Bone marrow (tissue), 2 donors: ENCODE results near the gene ESR2.
"Not testable (repeated sequence)": the region's sequence is repeated elsewhere in the genome, so short reads cannot be mapped to it uniquely, and the experiment has no call there.

Source experiments
- DNase-seq, 2 donors: peaks; one replicate each; lab custom pipeline; 2025; lab: John Stamatoyannopoulos, UW

ESR2 gene

DNA sequence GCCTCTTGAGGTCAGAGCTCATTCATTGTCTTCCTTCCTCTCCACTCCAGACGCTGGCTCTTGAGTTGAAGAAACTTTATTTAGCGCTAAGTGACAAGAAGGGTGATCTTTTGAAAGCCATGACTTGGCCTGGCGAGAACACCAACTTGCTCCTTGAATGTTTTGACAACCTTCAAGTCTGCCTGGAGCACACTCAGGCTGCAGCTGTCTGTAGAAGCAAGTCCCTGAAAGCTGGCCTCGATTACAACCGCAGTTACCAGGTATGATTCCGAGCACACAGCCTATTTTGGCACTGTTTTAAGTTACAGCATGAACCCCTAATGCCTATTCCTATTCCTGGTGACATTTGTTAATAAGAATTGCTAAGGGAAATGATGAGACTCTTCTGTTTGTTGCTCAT, 167.6 kb downstream of the ESR2 start:
- no peak for DNase-seq

DNA sequence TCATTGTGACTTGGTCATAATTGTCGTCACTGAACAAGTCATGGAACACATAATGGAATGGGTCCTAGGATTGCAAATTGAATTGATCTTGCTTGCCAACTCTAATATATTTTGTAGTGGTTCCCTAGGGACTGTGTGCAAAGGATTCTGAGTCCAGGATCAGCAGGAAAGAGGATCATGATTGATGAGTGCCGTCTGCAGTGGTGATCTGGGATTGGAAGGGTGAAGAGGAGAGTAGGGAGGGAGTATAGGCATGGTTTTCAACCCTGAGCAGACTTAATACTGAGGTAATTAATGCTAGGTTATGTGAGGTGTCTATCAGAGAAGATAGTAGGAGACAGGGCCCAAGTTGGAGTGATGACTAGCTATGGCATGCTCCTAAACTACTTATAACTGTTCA, 168.9 kb downstream of the ESR2 start:
- DNase-seq, result no peak

GRCh38 chr14:64123241-64123822, 170.8 kb downstream of the ESR2 start:
- no peak for DNase-seq

GRCh38 chr14:64119980-64120379, 174.2 kb downstream of the ESR2 start:
- no peak for DNase-seq

DNA sequence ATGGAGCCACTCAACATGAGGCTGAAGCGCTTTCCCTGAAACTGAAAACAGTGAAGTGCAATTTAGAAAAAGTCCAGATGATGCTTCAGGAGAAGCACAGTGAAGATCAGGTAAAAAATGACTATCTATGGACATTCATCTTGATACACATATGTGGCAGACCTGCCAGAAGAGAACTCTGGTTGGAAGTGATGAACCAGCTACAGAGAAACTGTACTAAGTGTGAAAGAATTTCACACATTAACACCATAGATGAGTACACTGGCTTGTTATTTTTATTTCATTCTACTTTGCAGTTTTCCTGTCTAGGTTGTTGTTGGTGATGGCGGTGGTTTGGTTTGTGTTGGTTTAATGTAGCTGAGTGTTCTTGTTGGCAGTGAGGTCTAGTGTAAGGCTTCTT, 174.7 kb downstream of the ESR2 start:
- DNase-seq, result no peak

DNA sequence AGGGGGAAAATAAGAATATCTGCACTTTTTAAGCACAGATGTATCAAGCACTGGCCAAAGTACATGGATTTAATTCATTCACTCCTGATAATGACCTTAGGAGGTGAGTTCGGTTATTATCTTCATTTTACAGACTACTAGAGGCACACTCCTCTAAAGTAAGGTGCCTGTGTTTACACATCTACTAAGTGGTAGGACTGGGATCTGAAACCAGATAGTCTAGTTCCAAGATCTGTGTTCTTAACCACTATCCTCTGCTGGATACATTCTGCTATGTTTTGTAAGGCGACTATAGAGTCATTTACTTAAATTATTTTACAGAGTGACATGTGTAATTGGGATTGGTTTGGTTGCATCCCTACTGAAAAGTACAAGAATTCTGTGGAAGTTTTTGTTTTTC, 175.3 kb downstream of the ESR2 start:
- no peak for DNase-seq

- not testable (repeated sequence) for DNase-seq
Observed at GRCh38 chr14:64118403-64118742, 175.8 kb downstream of the ESR2 start.

DNA sequence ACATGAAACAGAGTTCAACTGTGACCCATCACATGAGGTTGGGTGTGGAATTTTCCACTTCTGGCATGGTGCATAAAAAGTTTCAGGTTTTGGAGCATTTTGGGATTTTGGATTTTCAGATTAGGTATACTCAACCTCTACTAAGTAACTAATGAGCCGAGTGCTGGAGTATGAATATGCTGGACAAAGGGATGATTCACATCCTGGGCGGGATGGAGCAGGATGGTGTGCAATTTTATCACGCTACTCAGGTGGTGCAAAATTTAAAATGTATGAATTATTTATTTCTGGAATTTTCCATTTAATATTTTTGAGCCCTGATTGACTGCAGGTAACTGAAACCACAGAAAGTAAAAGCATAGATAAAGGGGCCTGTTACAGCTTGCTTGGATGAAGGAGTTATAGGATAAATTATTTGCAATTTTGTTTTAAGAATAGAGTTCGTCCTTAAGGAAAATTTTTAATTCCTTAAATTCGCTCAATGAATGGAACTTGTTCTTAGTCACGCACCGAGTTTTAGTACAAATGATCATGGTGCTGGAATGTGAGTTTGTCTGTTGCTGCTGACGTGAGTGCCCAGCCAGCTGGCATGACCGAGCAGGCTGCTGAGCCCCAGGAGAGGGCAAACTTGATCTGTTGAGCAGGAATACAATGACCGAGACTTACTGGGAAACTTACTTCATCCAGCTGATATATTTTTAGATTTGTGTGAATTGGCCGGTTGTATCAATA, 176.3 kb downstream of the ESR2 start:
- no peak for DNase-seq

DNA sequence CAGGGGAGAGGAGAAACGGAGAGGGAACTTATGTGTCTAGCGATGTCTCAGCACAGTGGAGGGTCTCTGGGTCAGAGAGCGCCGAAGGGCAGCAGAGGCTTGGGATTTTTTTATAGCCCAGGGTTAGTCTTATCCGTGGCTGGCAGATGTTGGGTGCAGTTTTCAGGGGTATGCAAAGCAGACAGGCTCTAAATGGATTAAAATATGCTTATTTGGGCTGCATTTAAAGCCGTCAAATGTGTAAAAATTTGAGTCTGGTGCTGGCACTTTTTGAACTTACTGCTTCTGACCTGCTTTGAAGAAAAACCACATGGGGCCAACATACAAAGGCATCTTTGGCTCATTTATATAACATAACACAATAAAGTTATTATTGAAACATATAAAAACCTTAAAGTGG, 178.8 kb downstream of the ESR2 start:
- DNase-seq, result no peak

DNA sequence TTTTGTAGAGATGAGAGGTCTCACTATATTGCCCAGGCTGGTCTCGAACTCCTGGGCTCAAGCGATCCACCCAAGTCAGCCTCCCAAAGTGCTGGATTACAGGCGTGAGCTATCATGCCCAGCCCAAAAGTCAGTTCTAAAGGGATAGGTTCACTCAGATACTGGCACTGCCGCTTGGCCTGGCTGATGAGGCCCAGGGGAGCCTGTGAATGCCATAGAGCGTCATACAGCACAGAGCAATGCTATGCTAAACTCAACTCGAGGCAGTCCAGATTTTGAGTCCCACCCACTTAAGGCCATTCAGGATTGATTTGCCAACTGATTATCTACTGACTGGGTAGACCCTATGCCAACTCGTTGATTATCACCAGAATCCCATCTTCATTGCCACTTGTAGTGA, 179.4 kb downstream of the ESR2 start:
- DNase-seq, result no peak

- no peak for DNase-seq
Observed at GRCh38 chr14:64114166-64114565, 180.0 kb downstream of the ESR2 start.

DNA sequence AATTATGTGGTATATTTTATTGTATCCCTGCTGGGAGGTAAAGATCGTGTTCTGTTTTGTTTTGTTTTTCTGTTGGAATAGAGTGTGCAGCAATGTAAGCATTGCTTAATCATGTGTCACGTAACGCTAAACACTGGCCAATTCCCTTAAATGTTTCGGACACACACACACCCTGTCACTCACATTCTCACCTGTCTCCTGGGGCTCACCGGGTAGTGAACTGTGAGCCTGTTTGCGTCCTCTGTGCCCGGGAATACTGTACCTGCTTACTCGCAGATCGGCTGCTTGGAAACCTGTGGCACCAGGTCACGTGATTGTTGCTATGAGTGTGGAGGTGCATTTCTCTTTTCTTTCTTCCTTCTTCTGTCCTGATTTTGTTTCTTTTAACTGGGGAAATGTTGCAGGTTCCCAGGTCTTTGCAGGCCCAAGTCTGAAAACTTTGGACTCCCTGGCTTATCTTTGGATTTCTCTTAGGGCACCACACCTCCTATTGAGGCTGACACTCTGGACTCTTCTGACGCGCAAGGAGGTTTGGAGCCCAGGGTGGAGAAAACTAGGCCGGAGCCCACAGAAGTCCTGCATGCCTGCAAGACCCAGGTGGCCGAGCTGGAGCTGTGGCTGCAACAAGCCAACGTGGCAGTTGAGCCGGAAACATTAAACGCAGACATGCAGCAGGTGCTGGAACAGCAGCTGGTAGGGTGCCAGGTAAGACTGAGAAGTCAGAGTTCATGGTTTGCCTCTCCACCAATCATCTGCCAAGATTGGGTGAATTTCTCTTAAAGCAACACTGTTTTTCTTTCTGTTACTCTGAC, 181.1 kb downstream of the ESR2 start:
- no peak for DNase-seq

GRCh38 chr14:64110802-64111201, 183.4 kb downstream of the ESR2 start:
- DNase-seq, result no peak

GRCh38 chr14:64109819-64110554, 184.2 kb downstream of the ESR2 start:
- no peak for DNase-seq

DNA sequence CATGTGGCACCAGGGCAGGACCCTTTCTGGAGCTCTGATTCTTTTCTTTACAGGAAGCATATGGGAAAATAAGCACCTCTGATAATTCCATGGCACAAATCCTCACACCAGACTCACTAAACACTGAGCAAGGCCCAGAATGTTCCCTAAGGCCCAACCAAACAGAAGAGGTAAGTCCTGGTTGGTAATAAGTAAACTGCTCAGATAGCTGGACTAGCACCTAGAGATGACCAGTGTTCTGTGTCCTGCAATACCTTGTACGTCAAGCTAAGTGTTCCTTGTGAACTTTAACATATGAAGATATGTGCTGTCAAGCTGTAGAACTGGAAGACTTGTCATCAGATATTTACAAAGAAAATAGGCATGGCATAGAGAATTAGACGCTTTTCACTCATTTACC, 186.7 kb downstream of the ESR2 start:
- DNase-seq, result no peak

DNA sequence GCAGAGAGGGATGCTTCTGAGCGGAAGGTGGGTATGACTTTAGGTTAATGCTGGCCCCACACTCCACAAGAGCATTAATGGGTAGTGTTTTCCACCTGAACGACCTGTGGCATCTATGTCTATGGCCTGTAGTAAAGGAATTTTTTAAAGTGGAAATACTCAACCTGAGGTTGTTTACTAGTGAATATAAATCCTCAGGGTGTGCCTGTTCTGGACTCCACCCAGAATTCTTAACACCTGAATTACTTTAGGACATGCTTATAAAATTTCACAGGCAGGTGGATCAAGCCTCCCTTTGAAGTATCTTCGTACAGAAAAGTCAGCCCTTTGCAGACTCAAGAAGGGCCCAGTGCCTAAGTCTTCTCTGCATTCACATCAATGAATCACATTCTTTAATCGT, 196.1 kb downstream of the ESR2 start:
- no peak for DNase-seq

- no peak for DNase-seq
Observed at GRCh38 chr14:64095620-64096019, 198.6 kb downstream of the ESR2 start.

DNA sequence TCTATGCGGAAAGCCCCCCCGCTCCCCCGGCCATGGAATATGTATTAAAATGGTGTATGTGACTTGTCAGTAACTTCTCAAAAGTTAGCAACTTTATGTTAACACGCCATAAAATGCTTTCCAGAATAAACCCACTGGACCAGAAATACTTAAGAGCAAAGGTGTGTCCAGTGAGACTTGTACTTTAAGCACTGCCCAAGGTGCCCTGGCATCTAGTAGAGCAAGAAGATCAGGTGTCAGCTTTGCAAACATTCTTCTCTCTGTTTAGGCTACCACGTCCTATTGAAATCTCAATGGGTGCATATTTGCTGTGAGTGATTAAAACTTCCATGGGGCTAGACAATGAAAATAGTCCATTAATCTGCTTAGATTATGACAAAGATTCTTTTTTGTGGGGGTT, 201.2 kb downstream of the ESR2 start:
- DNase-seq, result no peak

DNA sequence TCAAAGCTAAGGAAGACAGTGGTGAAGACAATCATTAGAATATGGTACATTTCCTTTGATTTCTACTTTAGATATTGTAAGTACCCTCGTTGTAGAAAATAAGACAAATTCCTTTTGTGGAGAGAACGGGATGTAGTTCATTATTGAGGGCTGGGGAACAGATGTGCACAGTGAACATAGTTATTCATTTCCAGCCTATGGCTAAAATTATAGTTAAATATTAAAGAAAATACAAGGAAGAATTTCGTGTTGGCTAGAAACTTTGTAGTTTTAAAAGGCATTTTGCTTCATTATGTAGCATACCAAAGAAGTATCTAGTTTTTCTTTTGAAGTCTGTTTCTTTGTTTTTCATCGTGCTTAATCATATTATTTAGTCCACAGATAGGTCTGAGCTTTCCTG, 201.8 kb downstream of the ESR2 start:
- no peak for DNase-seq

DNA sequence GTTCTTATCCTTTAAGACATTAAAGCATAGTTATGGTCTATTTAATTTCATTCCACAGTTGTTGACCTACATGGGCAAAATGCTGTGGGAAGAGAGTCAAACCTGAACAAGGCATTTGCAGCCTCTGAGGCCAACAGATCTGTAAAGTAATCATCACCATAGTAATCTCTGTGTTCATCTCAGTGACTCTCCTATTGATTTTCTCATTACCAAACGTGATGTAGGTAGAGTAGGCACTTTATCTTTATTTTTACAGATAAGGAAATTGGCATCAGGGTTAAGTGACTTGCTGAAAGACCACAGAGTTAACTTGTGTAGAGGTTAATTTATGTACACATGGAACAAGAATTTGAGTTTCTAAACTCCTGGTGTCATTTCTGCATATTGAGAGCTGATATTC, 203.0 kb downstream of the ESR2 start:
- DNase-seq, result no peak

DNA sequence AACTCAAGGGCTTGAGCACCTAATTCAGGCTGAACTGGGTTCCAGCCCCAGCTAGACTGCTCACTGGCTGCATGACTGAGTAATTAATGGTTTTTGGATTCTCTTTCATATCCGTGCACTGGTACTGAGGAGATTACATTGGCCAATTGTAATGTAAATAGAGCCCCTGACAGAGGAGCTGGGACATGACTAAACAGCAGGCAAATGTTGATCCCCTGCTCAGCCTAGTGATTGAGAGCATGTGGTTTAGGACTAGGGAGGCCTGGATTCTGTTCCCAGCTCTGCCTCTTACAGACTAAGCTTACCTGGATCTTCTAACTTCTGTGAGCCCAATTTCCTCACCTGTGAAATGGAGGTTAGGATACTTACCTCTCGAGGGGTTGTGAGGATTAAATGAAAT, 204.3 kb downstream of the ESR2 start:
- no peak for DNase-seq

- no peak for DNase-seq
Observed at GRCh38 chr14:64088647-64088964, 205.6 kb downstream of the ESR2 start.

GRCh38 chr14:64082837-64083236, 211.3 kb downstream of the ESR2 start:
- no peak for DNase-seq
